Gastroesophageal sphincter (tissue), 3 donors: ENCODE results near the gene MVB12B.

Experiments
- POLR2A ChIP-seq, 2 donors: fragments of 450-650 bp; IDR thresholded peaks; one replicate each; pipeline ENCODE4 v1.6.1; 2017; ENCODE audit warnings: antibody characterized with exemption in 2 of 2, mild to moderate bottlenecking in 2 of 2, moderate library complexity in 1 of 2
- TF ChIP-seq, protein P1 (sequence below), 4 experiments: fragments of 200-600 bp in 2 of 4; fragments of 450-650 bp in 2 of 4; sonication (generic) in 1 of 4; IDR thresholded peaks; one replicate each; pipeline ENCODE4 v1.5.1; 2017 to 2019; ENCODE audit warnings: antibody characterized with exemption in 4 of 4, mild to moderate bottlenecking in 2 of 4, moderate library complexity in 2 of 4

DNA sequence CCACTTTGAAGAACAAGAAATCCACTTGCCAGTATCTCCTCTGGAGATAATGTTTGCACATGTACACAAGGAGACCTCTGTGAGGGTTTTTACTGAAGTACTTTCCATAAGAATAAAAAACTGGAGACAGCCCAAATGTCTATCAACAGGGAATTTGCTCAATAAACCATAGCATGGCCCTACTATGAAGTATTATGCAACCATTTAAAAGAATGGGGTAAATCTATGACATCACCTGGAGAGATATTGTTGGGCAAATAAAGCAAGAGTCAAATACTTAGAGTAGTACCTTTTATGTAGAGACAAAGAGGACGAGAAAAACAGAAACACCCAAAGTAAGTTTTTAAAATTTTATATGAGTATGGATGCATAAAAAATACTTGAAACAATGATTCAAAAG, 23.9 kb upstream of the MVB12B start:
- TF ChIP-seq, protein P1, sequence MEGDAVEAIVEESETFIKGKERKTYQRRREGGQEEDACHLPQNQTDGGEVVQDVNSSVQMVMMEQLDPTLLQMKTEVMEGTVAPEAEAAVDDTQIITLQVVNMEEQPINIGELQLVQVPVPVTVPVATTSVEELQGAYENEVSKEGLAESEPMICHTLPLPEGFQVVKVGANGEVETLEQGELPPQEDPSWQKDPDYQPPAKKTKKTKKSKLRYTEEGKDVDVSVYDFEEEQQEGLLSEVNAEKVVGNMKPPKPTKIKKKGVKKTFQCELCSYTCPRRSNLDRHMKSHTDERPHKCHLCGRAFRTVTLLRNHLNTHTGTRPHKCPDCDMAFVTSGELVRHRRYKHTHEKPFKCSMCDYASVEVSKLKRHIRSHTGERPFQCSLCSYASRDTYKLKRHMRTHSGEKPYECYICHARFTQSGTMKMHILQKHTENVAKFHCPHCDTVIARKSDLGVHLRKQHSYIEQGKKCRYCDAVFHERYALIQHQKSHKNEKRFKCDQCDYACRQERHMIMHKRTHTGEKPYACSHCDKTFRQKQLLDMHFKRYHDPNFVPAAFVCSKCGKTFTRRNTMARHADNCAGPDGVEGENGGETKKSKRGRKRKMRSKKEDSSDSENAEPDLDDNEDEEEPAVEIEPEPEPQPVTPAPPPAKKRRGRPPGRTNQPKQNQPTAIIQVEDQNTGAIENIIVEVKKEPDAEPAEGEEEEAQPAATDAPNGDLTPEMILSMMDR (IDR thresholded peaks at IDR 0.05) = no peak
- TF ChIP-seq POLR2A (IDR thresholded peaks at IDR 0.05) = no peak
